ENCODE results near the gene ICE2. TPM values are rescaled to one million over a fixed set of nuclear protein-coding genes. Genes with fewer than 3 reads are reported as not detected.

Gene ICE2
- total RNA-seq (2021; fragmentation: NEBNext Ultra II Directional; extraction: Animal tissue kit (Norgen Biotek cat#: 25700)) (74.1 and 87.3 TPM in 2 replicates), polyA plus RNA-seq (2011; rRNA removed) (26.4 and 40.0 TPM in 2 replicates), polyA minus RNA-seq (2011; rRNA and poly(A)+ RNA removed) (60.6 and 80.3 TPM in 2 replicates)
- polyA plus RNA-seq (2011; cell fraction: cytosol; rRNA removed): 27.5 TPM
- 65.4 TPM for polyA plus RNA-seq (2011; cell fraction: nucleus; rRNA removed)
- polyA plus RNA-seq (2012, experiment 1 of 2): 32.1 to 61.5 TPM (median 39.4 TPM) in 4 replicates
- polyA plus RNA-seq (2012, experiment 2 of 2): 1.8 TPM
- 42.7 TPM for polyA plus RNA-seq (2013, experiment 1 of 2)
- polyA plus RNA-seq (2013, experiment 2 of 2): 36.4 TPM
- polyA minus RNA-seq (2011; cell fraction: cytosol; rRNA and poly(A)+ RNA removed): 38.4 TPM
- 152 TPM for polyA minus RNA-seq (2011; cell fraction: nucleus; rRNA and poly(A)+ RNA removed)
- long read RNA-seq, experiment 1, full-length matches to known transcripts: 8 of 48 reads
- long read RNA-seq, experiment 1, partial matches to known transcripts: 23 of 48 reads
- long read RNA-seq, experiment 1, other reads (novel, unspliced or antisense): 17 of 48 reads
- long read RNA-seq, experiment 2, full-length matches to known transcripts: 8 of 19 reads
- long read RNA-seq, experiment 2, partial matches to known transcripts: 6 of 19 reads
- long read RNA-seq, experiment 2, other reads (novel, unspliced or antisense): 5 of 19 reads

DNA sequence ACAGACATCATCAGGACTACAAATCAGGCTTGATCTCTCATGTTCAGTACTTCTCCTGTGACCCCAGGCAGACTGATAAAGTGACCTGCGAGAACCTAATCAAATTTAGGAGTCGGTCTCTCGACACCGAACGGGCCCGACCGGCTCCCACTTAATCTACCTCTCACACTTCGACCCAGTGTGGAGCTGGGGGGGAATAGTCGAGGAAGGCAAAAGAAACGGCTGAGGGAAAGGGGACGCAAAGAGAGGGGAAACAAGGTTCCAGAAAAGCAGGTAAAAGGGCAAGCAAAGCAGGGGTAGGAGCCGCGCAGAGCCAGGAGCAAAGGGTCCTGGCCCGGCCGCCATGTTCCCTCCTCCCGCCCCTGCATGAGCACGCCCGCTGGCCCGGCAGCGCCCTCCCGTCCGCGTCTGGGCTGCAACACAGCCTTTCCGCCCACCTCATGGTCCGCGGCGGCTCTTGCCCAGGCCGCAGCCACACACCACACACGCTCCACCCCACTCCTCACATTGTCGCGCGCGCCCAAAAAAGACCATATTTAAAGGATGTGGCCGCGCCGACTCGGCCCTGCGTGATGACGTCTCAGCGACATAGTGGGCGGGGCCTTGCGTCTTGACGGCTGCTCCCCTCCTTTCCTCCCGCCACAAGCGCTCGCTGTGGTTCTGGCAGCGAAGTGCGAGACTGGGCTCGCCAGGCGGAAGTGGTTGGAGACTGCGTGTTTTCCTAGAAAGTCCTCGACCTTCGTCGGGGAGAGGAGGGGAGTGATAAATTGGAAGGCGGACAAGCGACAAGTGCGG is at the start of gene ICE2:
Gene ICE2, minus strand, starts transcription at position 577 of the 795 bp plus-strand sequence. CDS start 1,165 bp downstream, outside the sequence.
- no peak within 1 kb of the TSS for H2BK120ac ChIP-seq (replicated peaks; ENCODE audit: low read depth, low read length)
- peak within 1 kb of the TSS; percentile 81 to 96 (median 90) for H3K4me3 ChIP-seq (ENCODE audit: extremely low read depth in 1 of 4, insufficient read depth in 2 of 4, low read depth in 3 of 4, low read length in 4 of 4)
- peaks cover 0 to 3% of the 10 kb centered on the region in 2 experiments for H4K20me1 ChIP-seq (replicated peaks in 1 of 2; ENCODE audit: control insufficient read depth in 1 of 2, insufficient read depth in 2 of 2, low read length in 2 of 2)
- DNase-seq (ENCODE audit: low read depth in 1 of 2, low spot score in 2 of 2): peak; percentile 76 to 97
- peak within 1 kb of the TSS; percentile 94 for H4K91ac ChIP-seq (replicated peaks; ENCODE audit: insufficient read length, low read length)
- H2BK20ac ChIP-seq (ENCODE audit: low read length): 0 out of 2 replicates have a peak within 1 kb of the TSS, but pooled peaks have one; percentile 51
- H3K27ac ChIP-seq (ENCODE audit: low read depth, low read length): peak within 1 kb of the TSS; percentile 95
- peak within 1 kb of the TSS; percentile 85 for H2AFZ ChIP-seq (ENCODE audit: low read length)
- no peaks in the 10 kb centered on the region for H3K9me3 ChIP-seq (ENCODE audit: insufficient read depth in 2 of 2, low read depth in 1 of 2, low read length in 1 of 2)
- H3K23me2 ChIP-seq (ENCODE audit: low read depth, low read length): peaks cover 9% of the 10 kb centered on the region
- H3K9ac ChIP-seq (replicated peaks in 1 of 4; ENCODE audit: extremely low read depth in 1 of 4, low read depth in 3 of 4, low read length in 3 of 4): peak within 1 kb of the TSS; percentile 94 to 98 (median 96)
- H3K4ac ChIP-seq (replicated peaks; ENCODE audit: insufficient read length, low read depth, low read length): no peak within 1 kb of the TSS
- H3K23ac ChIP-seq (ENCODE audit: insufficient read length): no peak within 1 kb of the TSS
- no peak within 1 kb of the TSS for H3K14ac ChIP-seq (ENCODE audit: insufficient read length)
- peak within 1 kb of the TSS; percentile 86; the same call in 1 of the 2 replicates for H2BK12ac ChIP-seq (ENCODE audit: low read depth, low read length)
- peak within 1 kb of the TSS; percentile 99 for H2BK5ac ChIP-seq (ENCODE audit: low read depth, low read length)
- peak within 1 kb of the TSS; percentile 99 for H4K8ac ChIP-seq (ENCODE audit: extremely low read depth, insufficient read depth, low read length)
- CTCF ChIA-PET (ENCODE audit: partially characterized antibody): interaction anchor here (1.0 to 2.4 kb wide), 6 partner anchors 28 to 452 kb away, joined by 3 to 6 read pairs (median 4); no protein-coding TSS in a partner anchor
- H3K4me1 ChIP-seq (replicated peaks in 1 of 4; ENCODE audit: control insufficient read depth in 3 of 4, insufficient read depth in 4 of 4, low read length in 3 of 4): peaks cover 2 to 12% (median 7%) of the 10 kb centered on the region in 4 experiments; a peak in 6 of 7 replicates
- H3K36me3 ChIP-seq (ENCODE audit: control insufficient read depth in 2 of 4, insufficient read depth in 4 of 4, low read length in 3 of 4): peaks cover 0 to 30% (median 5%) of the 10 kb centered on the region in 4 experiments; a peak in 6 of 8 replicates
- no peak within 1 kb of the TSS for H2BK15ac ChIP-seq (ENCODE audit: low read length)
- peaks cover 3% of the 10 kb centered on the region; the same call in 1 of the 2 replicates for H3K79me1 ChIP-seq (ENCODE audit: low read depth, low read length)
- FAIRE-seq: peak; percentile 28
- H3K79me2 ChIP-seq (ENCODE audit: control insufficient read depth in 1 of 2, insufficient read depth in 2 of 2, low read length in 2 of 2): peaks cover 7 to 28% of the 10 kb centered on the region in 2 experiments; a peak in 3 of 4 replicates
- WGBS, 2 experiments (ENCODE audit: extremely low coverage in 1 of 2, insufficient coverage in 1 of 2, insufficient read length in 1 of 2, insufficient replicate concordance in 2 of 2, low coverage in 1 of 2, low lambda C conversion rate in 2 of 2, missing lambda C conversion rate in 1 of 2): 2% methylated on average over 57 of the region's 57 CpGs; no CpG with 5 or more reads in 1 of the 2 experiments
- peak within 1 kb of the TSS; percentile 94 for H4K5ac ChIP-seq (ENCODE audit: insufficient read length, low read depth, low read length)
- no peaks in the 10 kb centered on the region for H3K27me3 ChIP-seq (replicated peaks in 1 of 4; ENCODE audit: control insufficient read depth in 3 of 4, extremely low read depth in 1 of 4, insufficient read depth in 3 of 4, low read length in 3 of 4)
- peak within 1 kb of the TSS; percentile 97 for H3K18ac ChIP-seq (ENCODE audit: extremely low read depth, low read length)
- H2AK5ac ChIP-seq (ENCODE audit: low read depth, low read length): 0 out of 2 replicates have a peak within 1 kb of the TSS, but pooled peaks have one; percentile 54
- POLR2A ChIA-PET (ENCODE audit: partially characterized antibody): interaction anchor here (0.8 to 2.2 kb wide), 11 partner anchors 10 to 730 kb away, joined by 3 to 6 read pairs (median 3); no protein-coding TSS in a partner anchor
- peak within 1 kb of the TSS; percentile 70 for H3K56ac ChIP-seq (replicated peaks; ENCODE audit: insufficient read length, low read depth, low read length)
- peak within 1 kb of the TSS; percentile 90 to 93 for H3K4me2 ChIP-seq (ENCODE audit: insufficient read depth in 1 of 2, low read depth in 2 of 2, low read length in 2 of 2)
- TF ChIP-seq KDM5A (IDR thresholded peaks at IDR 0.05; ENCODE audit: low read length) (peak; percentile 73), EZH2 (IDR thresholded peaks at IDR 0.05; ENCODE audit: low read depth, low read length, severe bottlenecking) (no peak), EP300 (IDR thresholded peaks at IDR 0.05; ENCODE audit: borderline replicate concordance in 1 of 2, low read depth in 2 of 2, low read length in 2 of 2) (no peak), TAF7 (optimal IDR thresholded peaks at IDR 0.05; ENCODE audit: borderline replicate concordance, low read depth, low read length) (peak; percentile 93), HDAC2 (IDR thresholded peaks at IDR 0.05; ENCODE audit: borderline replicate concordance in 1 of 2, low read depth in 2 of 2, low read length in 2 of 2) (0 out of 4 replicates have a peak, but pooled peaks of 1 of the 2 experiments have one; percentile 78), TEAD4 (IDR thresholded peaks at IDR 0.05; ENCODE audit: low read depth, low read length) (no peak)

All from H1 (cell line).